Measurements from ENCODE around the gene TACR2. TPM values are rescaled to one million over a fixed set of nuclear protein-coding genes. Genes with fewer than 3 reads are reported as not detected.

TACR2 gene
- total and polyA plus RNA-seq, 2 donors (not counting 3 experiments of a cell fraction or from before 2014, with no cell fraction given): 0.19 TPM; not detected in 1

GRCh38 chr10:69459893-69460575, 43.3 kb upstream of the TACR2 start:
- peaks cover 0 to 5% of the 10 kb centered on the region in 2 experiments for H3K36me3 ChIP-seq (ENCODE audit: control insufficient read depth in 2 of 2, extremely low read depth in 1 of 2, insufficient read depth in 2 of 2, low read length in 2 of 2)
- dilution Hi-C loops (cut with MboI; ENCODE audit: extremely low pct_ligation_motif_present, low sequenced_read_pairs): no loop called here
- no peak for TF ChIP-seq JUN (IDR thresholded peaks at IDR 0.05; ENCODE audit: borderline replicate concordance, insufficient read depth, insufficient read length, low read depth)
- no peak for TF ChIP-seq POLR2A (IDR thresholded peaks at IDR 0.05; ENCODE audit: low read depth, low read length)
- no peak for TF ChIP-seq EZH2 (IDR thresholded peaks at IDR 0.05; ENCODE audit: borderline replicate concordance, low read depth, low read length, severe bottlenecking)
- no peak for TF ChIP-seq FOS (IDR thresholded peaks at IDR 0.05; ENCODE audit: borderline replicate concordance, insufficient read depth, low read length)
- TF ChIP-seq CTCF (IDR thresholded peaks at IDR 0.05; ENCODE audit: extremely low read depth in 1 of 2, insufficient read depth in 1 of 2, low read depth in 1 of 2, low read length in 2 of 2): no peak
- TF ChIP-seq MYC (IDR thresholded peaks at IDR 0.05; ENCODE audit: low read depth, low read length): no peak
- no peak for TF ChIP-seq GATA2 (IDR thresholded peaks at IDR 0.05; ENCODE audit: insufficient read depth, insufficient read length, low read depth, low read length)
- no peak for TF ChIP-seq POLR2AphosphoS5 (IDR thresholded peaks at IDR 0.05; ENCODE audit: insufficient read depth, low read depth, low read length)
- TF ChIP-seq MAX (IDR thresholded peaks at IDR 0.05; ENCODE audit: insufficient read depth, insufficient read length): no peak
- H3K27me3 ChIP-seq (ENCODE audit: control insufficient read depth in 2 of 2, insufficient read depth in 2 of 2, low read length in 2 of 2): no peaks in the 10 kb centered on the region
- no peak overlapping the region for H3K4me2 ChIP-seq (ENCODE audit: insufficient read depth, low read length)
- no peaks in the 10 kb centered on the region for H3K9me1 ChIP-seq (replicated peaks; ENCODE audit: control insufficient read depth, extremely low read depth, insufficient read depth, low read length)
- peaks cover 16% of the 10 kb centered on the region for H3K79me2 ChIP-seq (ENCODE audit: control insufficient read depth, insufficient read depth, low read length)
- POLR2A ChIA-PET: no interaction called here
- H3K27ac ChIP-seq (ENCODE audit: insufficient read depth, low read depth, low read length): no peak overlapping the region
- no peak overlapping the region for H2AFZ ChIP-seq (ENCODE audit: low read depth, low read length)
- H3K4me1 ChIP-seq (ENCODE audit: control insufficient read depth, extremely low read depth, insufficient read depth, low read length): peaks cover 25% of the 10 kb centered on the region
- DNase-seq (ENCODE audit: low read depth, low spot score): no peak
- BruUV-seq (replicated peaks): no TSS peak
- no peaks in the 10 kb centered on the region for H4K20me1 ChIP-seq (replicated peaks; ENCODE audit: control insufficient read depth, extremely low read depth, insufficient read depth, low read length)
- no peak for FAIRE-seq
- H3K4me3 ChIP-seq (replicated peaks in 1 of 3; ENCODE audit: insufficient read depth in 1 of 3, low read depth in 1 of 3, low read length in 3 of 3): no peak overlapping the region
- H3K9me3 ChIP-seq (replicated peaks; ENCODE audit: control insufficient read depth, insufficient read depth, low read length): no peaks in the 10 kb centered on the region
- no peak overlapping the region for H3K9ac ChIP-seq (replicated peaks; ENCODE audit: extremely low read depth, insufficient read depth, low read length)
- intact Hi-C loops (cut with micrococcal nuclease): no loop called here
- CTCF ChIA-PET: interaction anchor here (1.4 kb wide), 1 partner anchor 10 kb away, joined by 5 read pairs; no protein-coding TSS in a partner anchor

Data from endothelial cell of umbilical vein (primary cell).